Mammary epithelial cell (primary cell): ENCODE results near the gene PPP4R4.

ENCODE experiments used
- EZH2 ChIP-seq: IDR thresholded peaks from 2 replicates; pipeline ENCODE4 v1.6.1; 2012; ENCODE audit warnings: low read length, inconsistent platforms, borderline replicate concordance
- TF ChIP-seq, protein P1 (sequence below), 2 donors: IDR thresholded peaks in 1 of 2; conservative IDR thresholded peaks in 1 of 2; 2 replicates each; pipeline ENCODE4 v1.5.1; 2011 to 2012; ENCODE audit warnings: inconsistent platforms in 2 of 2, low read length in 2 of 2, mild to moderate bottlenecking in 2 of 2, control low read depth in 1 of 2, low read depth in 1 of 2; ENCODE audit not compliant: insufficient read depth in 1 of 2; ENCODE audit errors: extremely low read depth in 1 of 2

DNA sequence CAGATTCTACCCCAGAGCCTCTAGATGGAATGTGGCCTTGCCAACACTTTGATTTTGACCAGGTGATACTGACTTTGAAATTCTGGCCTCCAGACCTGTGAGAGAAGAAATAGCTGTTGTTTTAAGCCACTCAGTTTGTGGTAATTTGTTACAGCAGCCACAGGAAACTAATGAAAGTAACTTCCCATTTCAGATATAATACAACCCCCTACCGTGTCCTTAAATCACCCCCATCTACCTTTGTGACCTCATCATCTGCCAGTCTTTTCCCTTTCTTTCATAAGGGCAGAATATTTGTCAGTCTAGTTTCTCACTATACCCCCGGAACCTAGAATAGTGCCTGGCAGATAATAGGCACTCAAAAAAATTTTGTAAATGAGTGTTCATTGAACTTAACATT, 39.6 kb downstream of the PPP4R4 start:
- TF ChIP-seq, protein P1, sequence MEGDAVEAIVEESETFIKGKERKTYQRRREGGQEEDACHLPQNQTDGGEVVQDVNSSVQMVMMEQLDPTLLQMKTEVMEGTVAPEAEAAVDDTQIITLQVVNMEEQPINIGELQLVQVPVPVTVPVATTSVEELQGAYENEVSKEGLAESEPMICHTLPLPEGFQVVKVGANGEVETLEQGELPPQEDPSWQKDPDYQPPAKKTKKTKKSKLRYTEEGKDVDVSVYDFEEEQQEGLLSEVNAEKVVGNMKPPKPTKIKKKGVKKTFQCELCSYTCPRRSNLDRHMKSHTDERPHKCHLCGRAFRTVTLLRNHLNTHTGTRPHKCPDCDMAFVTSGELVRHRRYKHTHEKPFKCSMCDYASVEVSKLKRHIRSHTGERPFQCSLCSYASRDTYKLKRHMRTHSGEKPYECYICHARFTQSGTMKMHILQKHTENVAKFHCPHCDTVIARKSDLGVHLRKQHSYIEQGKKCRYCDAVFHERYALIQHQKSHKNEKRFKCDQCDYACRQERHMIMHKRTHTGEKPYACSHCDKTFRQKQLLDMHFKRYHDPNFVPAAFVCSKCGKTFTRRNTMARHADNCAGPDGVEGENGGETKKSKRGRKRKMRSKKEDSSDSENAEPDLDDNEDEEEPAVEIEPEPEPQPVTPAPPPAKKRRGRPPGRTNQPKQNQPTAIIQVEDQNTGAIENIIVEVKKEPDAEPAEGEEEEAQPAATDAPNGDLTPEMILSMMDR (conservative IDR thresholded peaks at IDR 0.05 in 1 of 2, IDR thresholded peaks at IDR 0.05 in 1 of 2; ENCODE audit: extremely low read depth in 1 of 2, insufficient read depth in 1 of 2, low read depth in 1 of 2, low read length in 2 of 2), result no peak
- TF ChIP-seq EZH2, result no peak
